Common myeloid progenitor, CD34-positive (primary cell): ENCODE measurements around the gene LRRC57.

Source experiments
- CTCF ChIA-PET: fragments of 350-600 bp; sonication (Branson Sonifier 250); formaldehyde crosslinking; loops from one replicate; lab custom pipeline; 2021; ENCODE audit warnings: antibody characterized with exemption; lab: Charles Lee
- POLR2A ChIA-PET: fragments of 350-600 bp; sonication (Branson Sonifier 250); formaldehyde crosslinking; loops from one replicate; lab custom pipeline; 2021; ENCODE audit warnings: antibody characterized with exemption; lab: Charles Lee
- DNase-seq, 3 donors: peaks; one replicate each; pipeline versions ENCODE4 v3.0.0 to v3.0.0-alpha.2; 2013
- H3K27ac ChIP-seq, 2 experiments: 1 replicate in 1 of 2; 2 replicates in 1 of 2; pipeline ENCODE4 v1.7.0; 2013; ENCODE audit warnings: inconsistent platforms in 2 of 2, low read length in 2 of 2, mild to moderate bottlenecking in 2 of 2, low read depth in 1 of 2, moderate library complexity in 1 of 2; ENCODE audit not compliant: severe bottlenecking in 2 of 2, insufficient read depth in 1 of 2, poor library complexity in 1 of 2
- H3K27me3 ChIP-seq, 5 experiments: replicated peaks in 2 of 5; 1 replicate in 3 of 5; 2 replicates in 2 of 5; pipeline versions ENCODE4 v1.6.1 to v1.7.0; 2013; ENCODE audit warnings: low read length in 4 of 5, mild to moderate bottlenecking in 2 of 5, moderate library complexity in 2 of 5, inconsistent platforms in 1 of 5; ENCODE audit not compliant: insufficient read depth in 5 of 5, control insufficient read depth in 4 of 5
- H3K36me3 ChIP-seq, 4 experiments: 1 replicate in 2 of 4; 2 replicates in 2 of 4; pipeline versions ENCODE4 v1.6.1 to v1.7.0; 2013; ENCODE audit warnings: low read length in 3 of 4, control low read depth in 1 of 4, mild to moderate bottlenecking in 1 of 4; ENCODE audit not compliant: control insufficient read depth in 4 of 4, insufficient read depth in 4 of 4
- H3K4me1 ChIP-seq, 4 experiments: 1 replicate in 3 of 4; 2 replicates in 1 of 4; pipeline versions ENCODE4 v1.6.1 to v1.7.1; 2013; ENCODE audit warnings: low read length in 3 of 4, mild to moderate bottlenecking in 3 of 4, control low read depth in 1 of 4, inconsistent platforms in 1 of 4, moderate library complexity in 1 of 4; ENCODE audit not compliant: control insufficient read depth in 4 of 4, insufficient read depth in 4 of 4; ENCODE audit errors: control extremely low read depth in 1 of 4
- H3K4me3 ChIP-seq, 7 experiments: 1 replicate in 4 of 7; 2 replicates in 3 of 7; pipeline versions ENCODE4 v1.5.1 to v1.7.0; 2013; ENCODE audit warnings: mild to moderate bottlenecking in 7 of 7, low read length in 6 of 7, moderate library complexity in 6 of 7, inconsistent platforms in 2 of 7, low read depth in 2 of 7, control low read depth in 1 of 7; ENCODE audit not compliant: insufficient read depth in 4 of 7, control insufficient read depth in 1 of 7; ENCODE audit errors: extremely low read depth in 1 of 7
- H3K9me3 ChIP-seq, 5 experiments: 1 replicate in 4 of 5; 2 replicates in 1 of 5; pipeline versions ENCODE4 v1.6.1 to v1.7.1; 2013; ENCODE audit warnings: low read length in 4 of 5, mild to moderate bottlenecking in 2 of 5, inconsistent platforms in 1 of 5, low read depth in 1 of 5, moderate library complexity in 1 of 5; ENCODE audit not compliant: control insufficient read depth in 4 of 5, insufficient read depth in 2 of 5; ENCODE audit errors: control extremely low read depth in 1 of 5
- WGBS: methylation state at CpG from one replicate; pipeline ENCODE4 v1.1.5; 2013; ENCODE audit not compliant: insufficient coverage; 5-methylcytosine and 5-hydroxymethylcytosine counted together

Gene LRRC57

GRCh38 chr15:42504631-42505030, 44.0 kb downstream of the LRRC57 start:
- peaks cover 0 to 4% (median 2%) of the 10 kb centered on the region in 4 experiments for H3K36me3 ChIP-seq
- H3K9me3 ChIP-seq: no peaks in the 10 kb centered on the region
- H3K4me3 ChIP-seq: no peak overlapping the region
- no peaks in the 10 kb centered on the region for H3K27me3 ChIP-seq
- peaks cover 15 to 31% (median 24%) of the 10 kb centered on the region in 4 experiments for H3K4me1 ChIP-seq
- DNase-seq: no peak
- ChIA-PET CTCF (interaction anchor here (1.4 kb wide), 1 partner anchor 43 kb away, joined by 3 read pairs; no protein-coding TSS in a partner anchor), POLR2A (interaction anchor here (0.6 kb wide), 1 partner anchor 577 kb away, joined by 4 read pairs; no protein-coding TSS in a partner anchor)
- H3K27ac ChIP-seq: no peak overlapping the region
- no CpG with 5 or more reads among the region's 3 CpGs for WGBS

GRCh38 chr15:42503825-42504224, 44.8 kb downstream of the LRRC57 start:
- no peak for DNase-seq
- no peaks in the 10 kb centered on the region for H3K27me3 ChIP-seq
- CTCF ChIA-PET: interaction anchor here (1.4 kb wide), 1 partner anchor 44 kb away, joined by 3 read pairs; no protein-coding TSS in a partner anchor
- H3K36me3 ChIP-seq: peaks cover 0 to 4% (median 2%) of the 10 kb centered on the region in 4 experiments
- no peak overlapping the region for H3K4me3 ChIP-seq
- 81% methylated on average over 1 of the region's 1 CpG for WGBS
- no peaks in the 10 kb centered on the region for H3K9me3 ChIP-seq
- POLR2A ChIA-PET: interaction anchor here (0.6 to 0.9 kb wide), 2 partner anchors 9 to 14 kb away, joined by 3 read pairs; no protein-coding TSS in a partner anchor
- peaks cover 10 to 32% (median 23%) of the 10 kb centered on the region in 4 experiments for H3K4me1 ChIP-seq
- H3K27ac ChIP-seq: no peak overlapping the region

GRCh38 chr15:42502477-42502876, 46.1 kb downstream of the LRRC57 start:
- WGBS: no CpG with 5 or more reads among the region's 4 CpGs
- peak in 2 of 3 donors; percentile 37 to 55 for DNase-seq
- H3K9me3 ChIP-seq: no peaks in the 10 kb centered on the region
- ChIA-PET POLR2A (interaction anchor here (0.7 kb wide), 1 partner anchor 139 kb away, joined by 3 read pairs; no protein-coding TSS in a partner anchor), CTCF (interaction anchor here (0.8 to 1.2 kb wide), 3 partner anchors 11 to 149 kb away, joined by 3 to 4 read pairs (median 4); no protein-coding TSS in a partner anchor)
- no peak overlapping the region for H3K4me3 ChIP-seq
- H3K27ac ChIP-seq: no peak overlapping the region
- no peaks in the 10 kb centered on the region for H3K27me3 ChIP-seq
- H3K36me3 ChIP-seq: peaks cover 0 to 3% (median under 1%) of the 10 kb centered on the region in 4 experiments
- H3K4me1 ChIP-seq: peaks cover 10 to 37% (median 24%) of the 10 kb centered on the region in 4 experiments

GRCh38 chr15:42499858-42500609, 48.6 kb downstream of the LRRC57 start:
- Histone ChIP-seq H3K36me3 (no peaks in the 10 kb centered on the region), H3K4me1 (peaks cover 11 to 53% (median 36%) of the 10 kb centered on the region in 4 experiments), H3K4me3 (peak overlapping the region in 1 of 7 experiments; percentile 19), H3K27ac (peak overlapping the region in 1 of 2 experiments; percentile 71), H3K27me3 (no peaks in the 10 kb centered on the region), H3K9me3 (no peaks in the 10 kb centered on the region)
- WGBS: 67% methylated on average over 3 of the region's 12 CpGs
- DNase-seq: peak in 2 of 3 donors; percentile 39 to 60
- ChIA-PET POLR2A (interaction anchor here (1.3 kb wide), 1 partner anchor 12 kb away, joined by 11 read pairs; no protein-coding TSS in a partner anchor), CTCF (interaction anchor here (0.8 to 2.7 kb wide), 5 partner anchors 9 to 18 kb away, joined by 3 to 10 read pairs (median 5); partner anchors contain the start of gene ZNF106)

GRCh38 chr15:42498212-42499068, 50.2 kb downstream of the LRRC57 start:
- Histone ChIP-seq H3K4me3 (no peak overlapping the region), H3K36me3 (no peaks in the 10 kb centered on the region), H3K27me3 (no peaks in the 10 kb centered on the region), H3K4me1 (peaks cover 23 to 66% (median 46%) of the 10 kb centered on the region in 4 experiments), H3K9me3 (no peaks in the 10 kb centered on the region), H3K27ac (peak overlapping the region in 1 of 2 experiments; percentile 17)
- CTCF ChIA-PET: interaction anchor here (1.2 to 2.7 kb wide), 4 partner anchors 12 to 46 kb away, joined by 3 to 10 read pairs (median 6); no protein-coding TSS in a partner anchor
- DNase-seq: no peak
- POLR2A ChIA-PET: no interaction called here
- WGBS: 73% methylated on average over 4 of the region's 6 CpGs

- Histone ChIP-seq H3K36me3 (no peaks in the 10 kb centered on the region), H3K27me3 (no peaks in the 10 kb centered on the region), H3K27ac (peak within 1 kb of the TSS; percentile 68 to 86), H3K4me3 (peak within 1 kb of the TSS; percentile 81 to 97 (median 90)), H3K9me3 (no peaks in the 10 kb centered on the region), H3K4me1 (peaks cover 25 to 68% (median 46%) of the 10 kb centered on the region in 4 experiments)
- DNase-seq: peak; percentile 78 to 87 (median 83)
- WGBS: 0% methylated on average over 35 of the region's 43 CpGs
- ChIA-PET POLR2A (interaction anchor here (1.2 to 1.4 kb wide), 2 partner anchors 8 to 15 kb away, joined by 3 to 4 read pairs; no protein-coding TSS in a partner anchor), CTCF (interaction anchor here (0.6 to 1.7 kb wide), 6 partner anchors 9 to 24 kb away, joined by 3 to 6 read pairs (median 4); no protein-coding TSS in a partner anchor)
Measured at GRCh38 chr15:42495361-42496212, 53.0 kb downstream of the LRRC57 start, which contains the start of gene SNAP23. TSS of gene SNAP23 (plus strand) at chr15:42495634. CDS start at chr15:42511847, 16,213 bp downstream.
